ENCODE data around the gene DAND5.
A peak's percentile ranks its signal among the peaks of the same experiment; 100 is the strongest.
"Not testable (repeated sequence)": the region's sequence is repeated elsewhere in the genome, so short reads cannot be mapped to it uniquely, and the experiment has no call there.

Gene DAND5

DNA sequence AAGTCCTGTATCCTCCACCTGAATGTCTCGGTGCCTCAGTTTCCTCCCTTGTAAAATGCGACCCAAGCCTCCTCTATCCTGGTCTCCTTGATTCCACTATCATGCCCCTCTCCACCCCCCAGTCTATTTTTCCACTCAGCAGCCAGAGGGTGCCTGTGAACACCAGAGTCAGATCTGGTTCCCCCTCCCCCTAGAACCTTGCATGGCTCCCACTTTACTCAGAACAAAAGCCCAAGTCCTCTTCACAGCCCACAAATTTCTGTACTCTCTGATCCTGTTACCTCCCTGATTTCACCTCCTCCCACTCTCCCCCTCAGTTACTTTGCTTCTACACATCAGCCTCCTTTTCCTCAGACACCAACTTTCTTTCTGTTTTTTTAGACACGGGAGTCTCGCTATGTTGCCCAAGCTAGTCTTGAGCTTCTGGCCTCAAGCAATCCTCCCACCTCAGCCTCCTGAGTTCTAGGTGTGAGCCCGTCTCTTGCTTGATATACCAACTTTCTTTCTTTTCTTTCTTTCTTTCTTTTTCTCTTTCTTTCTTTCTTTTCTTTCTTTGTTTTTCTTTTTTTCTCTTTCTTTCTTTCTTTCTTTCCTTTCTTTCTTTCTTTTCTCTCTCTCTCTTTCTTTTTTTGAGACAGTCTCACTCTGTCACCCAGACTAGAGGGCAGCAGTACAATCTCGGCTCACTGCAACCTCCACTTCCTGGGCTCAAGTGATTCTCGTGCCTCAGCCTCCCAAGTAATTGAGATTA is 869 bp downstream of the DAND5 start:
- DNase-seq, result no peak

DNA sequence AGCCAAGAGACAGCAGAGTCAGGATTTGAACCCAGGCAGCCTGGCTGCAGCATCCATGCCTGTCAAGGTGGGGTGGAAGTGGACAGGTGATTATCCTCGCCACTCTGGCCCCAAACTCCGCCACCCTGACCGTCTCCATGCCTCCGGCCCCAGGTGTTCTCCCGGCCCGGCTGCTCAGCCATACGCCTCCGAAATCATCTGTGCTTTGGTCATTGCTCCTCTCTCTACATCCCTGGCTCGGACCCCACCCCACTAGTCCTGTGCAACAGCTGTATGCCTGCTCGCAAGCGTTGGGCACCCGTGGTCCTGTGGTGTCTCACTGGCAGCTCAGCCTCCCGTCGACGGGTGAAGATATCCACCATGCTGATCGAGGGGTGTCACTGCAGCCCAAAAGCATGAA is 3.9 kb downstream of the DAND5 start:
- no peak for DNase-seq

DNA sequence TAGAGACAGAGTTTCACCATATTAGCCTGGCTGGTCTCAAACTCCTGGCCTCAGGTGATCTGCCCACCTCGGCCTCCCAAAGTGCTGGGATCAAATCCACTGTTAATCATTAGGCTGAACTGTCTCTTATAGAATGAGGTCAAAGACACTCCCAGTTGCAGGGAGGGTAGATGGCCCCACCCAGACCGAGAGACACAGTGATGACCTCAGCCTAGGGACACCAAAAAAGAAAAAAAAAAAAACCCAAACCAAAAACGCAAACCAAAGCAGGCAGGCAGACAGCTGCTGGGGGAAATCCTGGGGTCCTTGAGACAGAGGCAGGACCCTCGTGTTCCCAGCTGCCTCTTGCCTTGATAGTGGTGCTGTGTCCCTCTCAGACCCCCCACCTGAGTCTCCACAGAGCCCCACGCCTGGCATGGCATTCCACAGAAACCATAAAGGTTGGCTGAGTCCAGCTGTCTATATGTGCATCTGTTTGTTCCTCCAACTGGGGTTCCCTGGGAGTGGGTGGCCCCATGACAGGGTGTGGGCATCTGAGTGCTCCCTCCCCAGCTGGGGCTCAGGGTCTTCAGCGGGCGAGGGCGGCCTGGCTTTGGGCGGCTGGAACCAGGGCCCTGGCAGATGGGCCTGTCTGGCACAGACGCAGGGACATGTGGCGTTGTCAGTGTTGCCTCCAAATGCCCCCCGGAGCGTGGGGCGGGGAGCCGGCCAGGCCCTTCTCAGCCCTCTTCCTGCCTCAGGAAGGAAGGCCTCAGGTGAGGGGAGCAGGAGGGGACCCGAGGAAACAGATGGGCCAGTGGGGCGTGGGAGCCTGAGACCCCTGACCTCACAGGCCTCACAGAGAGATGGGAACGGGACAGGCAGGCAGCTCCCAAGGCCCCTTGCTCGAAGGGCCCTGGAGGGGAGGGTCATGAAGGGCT is 5.2 kb downstream of the DAND5 start:
- DNase-seq, result no peak

DNA sequence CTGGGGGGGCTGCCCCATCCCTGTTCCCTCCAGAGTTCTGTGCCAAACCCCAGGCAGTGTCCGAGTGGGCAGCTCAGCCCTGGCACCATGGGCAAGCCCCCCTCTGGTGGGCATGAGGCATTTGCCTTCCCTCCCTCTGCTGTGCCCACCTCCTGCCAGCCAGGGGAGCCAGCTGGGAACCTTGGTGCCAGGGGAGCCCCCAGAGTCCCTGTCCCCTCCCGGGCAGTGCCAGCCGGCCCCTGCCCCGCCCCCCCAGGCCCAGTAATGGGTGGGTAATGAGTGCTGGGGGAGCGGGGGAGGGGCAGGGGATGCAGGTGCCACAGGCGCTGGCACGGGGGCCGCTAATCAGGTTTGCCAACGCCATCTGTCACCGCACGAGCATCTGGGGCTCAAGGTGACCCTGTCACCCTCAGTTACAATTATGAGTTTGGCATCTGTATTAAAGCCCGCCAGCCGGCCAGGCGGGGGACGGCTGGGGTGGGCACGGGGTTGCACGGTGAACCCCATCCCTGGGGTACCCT is 5.9 kb downstream of the DAND5 start:
- no peak for DNase-seq

DNA sequence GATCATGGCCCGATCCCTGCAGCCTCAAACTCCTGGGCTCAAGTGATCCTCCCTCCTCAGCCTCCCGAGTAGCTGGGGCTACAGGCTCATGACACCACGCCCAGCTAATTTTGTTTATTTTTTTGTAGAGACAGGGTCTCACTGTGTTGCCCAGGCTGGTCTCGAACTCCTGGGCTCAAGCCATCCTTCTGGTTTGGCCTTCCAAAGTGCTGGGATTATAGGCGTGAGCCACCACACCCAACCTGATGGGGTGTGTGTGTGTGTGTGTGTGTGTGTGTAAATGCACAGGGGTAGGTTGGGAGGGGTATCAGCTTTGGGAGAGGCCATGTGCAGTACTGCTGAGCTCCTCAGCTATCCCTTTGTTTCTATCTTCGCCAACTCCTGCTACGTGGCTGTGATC is 6.7 kb downstream of the DAND5 start:
- not testable (repeated sequence) for DNase-seq

DNA sequence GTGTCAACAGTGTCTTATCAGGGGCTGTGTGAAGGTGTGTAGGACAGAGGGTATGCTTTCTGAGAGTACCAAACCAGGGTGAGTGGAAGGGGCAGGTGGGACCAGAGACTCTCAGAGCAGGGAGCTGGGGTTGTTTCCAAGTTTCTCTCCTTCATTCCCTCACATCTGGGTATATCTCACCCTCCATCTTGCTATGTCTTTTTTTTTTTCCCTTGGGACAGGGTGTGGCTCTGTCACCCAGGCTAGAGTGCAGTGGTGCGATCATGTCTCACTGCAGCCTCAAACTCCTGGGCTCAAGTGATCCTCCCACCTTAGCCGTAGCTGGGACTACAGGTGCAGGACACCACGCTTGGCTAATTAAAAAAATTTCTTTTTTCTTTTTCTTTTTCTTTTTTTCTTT is 10.6 kb downstream of the DAND5 start:
- no peak for DNase-seq

DNA sequence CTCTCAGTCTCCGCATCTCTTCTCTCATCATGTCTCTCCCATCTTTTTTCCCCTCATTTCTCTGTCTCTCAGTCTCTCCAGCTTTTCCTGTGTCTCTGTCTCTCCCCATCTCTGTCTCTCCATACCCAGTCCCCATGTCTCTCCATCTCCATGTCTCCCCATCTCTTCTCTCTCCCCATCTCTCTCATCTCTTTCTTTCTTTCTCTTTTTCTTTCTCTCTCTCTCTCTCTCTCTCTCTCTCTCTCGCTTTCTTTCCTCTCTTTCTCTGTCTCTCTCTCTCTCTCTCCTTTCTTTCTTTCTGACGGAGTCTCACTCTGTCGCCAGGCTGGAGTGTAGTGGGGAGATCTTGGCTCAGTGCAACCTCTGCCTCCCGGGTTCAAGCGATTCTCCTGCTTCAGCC is 13.3 kb downstream of the DAND5 start:
- no peak for DNase-seq

DNA sequence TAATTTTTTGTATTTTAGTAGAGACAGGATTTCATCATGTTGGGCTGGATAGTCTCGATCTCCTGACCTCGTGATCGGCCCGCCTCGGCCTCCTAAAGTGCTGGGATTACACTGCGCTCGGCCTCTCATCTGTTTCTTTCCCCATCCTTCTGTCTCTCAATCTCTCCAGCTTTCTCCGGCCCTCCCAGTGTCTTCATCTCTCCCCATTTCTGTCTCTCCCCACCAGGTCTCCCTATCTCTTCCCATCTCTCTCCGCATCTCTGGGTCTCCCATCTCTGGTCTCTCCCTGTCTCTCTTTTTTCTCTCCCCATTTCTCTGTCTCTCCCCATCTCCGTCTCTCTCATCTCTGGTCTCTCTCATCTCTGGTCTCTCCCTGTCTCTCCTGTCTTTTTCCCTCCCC is 13.7 kb downstream of the DAND5 start:
- no peak for DNase-seq

DNA sequence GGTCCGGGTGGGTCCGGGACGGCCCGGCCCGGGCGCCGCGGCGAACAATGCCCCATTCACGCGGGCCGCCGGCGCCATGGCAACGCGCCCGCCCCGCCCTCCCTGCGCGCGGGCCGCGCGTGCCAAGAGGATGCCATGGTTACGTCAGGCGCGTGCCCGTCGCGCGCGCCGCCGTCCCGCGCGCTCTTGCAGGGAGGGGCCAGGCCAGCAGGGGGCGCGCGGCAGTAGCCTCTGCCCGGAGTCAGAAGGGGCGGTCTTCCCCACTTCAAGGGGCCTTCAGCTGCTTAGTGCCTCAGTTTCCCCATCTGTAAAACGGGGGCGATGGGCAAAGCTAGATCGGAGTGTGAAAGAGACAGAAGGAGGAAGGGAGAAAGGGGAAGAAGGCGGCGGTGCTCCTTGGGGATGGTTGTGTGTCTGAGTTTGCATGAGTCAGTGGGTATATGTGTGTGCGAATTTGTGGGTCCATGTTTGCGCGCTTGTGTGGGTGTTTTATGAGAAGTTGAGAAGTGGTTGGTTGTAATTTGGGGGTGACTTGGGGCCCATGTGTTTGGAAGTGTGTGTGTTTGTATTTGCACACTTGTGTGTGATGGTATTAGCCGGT is 14.3 kb downstream of the DAND5 start:
- DNase-seq, result peak; percentile 90

DNA sequence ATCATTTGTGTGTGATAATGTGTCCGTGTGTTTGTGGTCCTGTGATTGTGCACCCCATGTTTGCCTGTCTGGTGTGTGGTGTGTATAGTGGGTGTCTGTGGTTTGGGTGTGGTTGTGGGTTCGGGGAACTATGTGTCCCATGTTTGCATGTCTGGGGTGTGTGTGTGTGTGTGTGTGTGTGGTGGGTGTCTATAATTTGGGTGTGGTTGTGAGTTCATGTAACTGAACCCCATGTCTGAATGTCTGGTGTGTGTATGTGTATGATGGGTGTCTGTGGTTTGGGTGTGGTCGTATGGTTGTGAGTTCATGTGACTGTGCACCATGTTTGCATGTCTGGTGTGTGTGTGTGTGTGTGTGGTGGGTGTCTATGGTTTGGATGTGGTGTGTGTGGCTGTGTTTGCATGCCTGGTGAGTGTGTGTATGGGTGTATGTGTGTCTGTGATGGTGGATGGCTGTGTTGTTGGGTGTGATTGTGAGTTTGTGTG is 14.8 kb downstream of the DAND5 start:
- no peak for DNase-seq

DNA sequence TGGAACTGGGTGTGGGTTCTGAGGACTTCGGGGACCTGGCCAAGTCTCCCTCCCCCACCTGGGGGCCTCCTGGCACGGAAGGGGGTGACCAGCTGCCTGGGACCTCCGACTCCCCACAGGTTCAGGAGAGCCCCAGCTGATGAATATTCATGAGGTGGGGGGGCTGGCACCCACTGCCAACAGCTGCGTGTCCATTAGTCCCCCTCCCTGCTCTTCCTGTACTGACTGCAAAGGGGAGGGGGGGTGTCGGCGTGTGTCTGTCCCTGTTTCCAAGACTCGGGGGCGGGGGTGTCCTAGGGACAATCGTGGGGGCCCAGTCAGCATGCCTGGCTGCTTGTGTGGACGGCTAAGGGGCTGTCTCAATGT is 15.3 kb downstream of the DAND5 start:
- no peak for DNase-seq

DNA sequence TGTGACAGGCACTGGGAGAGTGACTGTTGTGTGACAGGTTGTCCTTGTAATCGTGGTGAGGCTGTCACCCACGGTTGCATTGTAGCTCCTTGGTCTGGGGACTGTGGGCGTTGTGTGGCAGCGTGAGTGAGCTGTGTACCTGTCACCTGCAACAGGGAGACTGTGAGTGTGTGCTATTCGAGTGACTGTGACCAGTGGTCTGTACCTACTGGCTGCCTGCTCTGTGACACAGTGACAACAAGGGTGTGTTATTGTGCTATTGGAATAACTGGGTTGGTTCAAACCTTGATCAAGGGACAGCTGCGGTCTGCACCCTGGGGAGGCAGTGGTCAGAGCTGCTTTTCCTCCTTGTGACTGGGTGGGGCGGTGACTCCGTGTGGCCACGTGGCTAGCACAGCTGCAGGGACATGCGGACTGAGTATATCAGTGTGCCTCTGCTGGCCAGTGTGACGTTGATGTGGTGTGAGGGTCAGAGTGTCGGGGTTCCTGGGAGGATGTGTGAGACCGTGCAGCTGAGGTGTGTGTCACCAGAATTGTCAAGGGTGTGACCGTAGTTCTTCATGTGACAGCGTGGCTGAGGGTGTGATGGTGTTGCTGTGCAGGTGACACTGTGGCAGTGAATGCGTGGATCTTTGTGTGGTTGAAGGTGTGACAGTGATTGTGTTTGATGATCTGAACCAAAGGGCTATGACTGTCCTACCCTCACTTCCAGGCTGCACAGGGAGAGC is 15.8 kb downstream of the DAND5 start:
- DNase-seq, result no peak

DNA sequence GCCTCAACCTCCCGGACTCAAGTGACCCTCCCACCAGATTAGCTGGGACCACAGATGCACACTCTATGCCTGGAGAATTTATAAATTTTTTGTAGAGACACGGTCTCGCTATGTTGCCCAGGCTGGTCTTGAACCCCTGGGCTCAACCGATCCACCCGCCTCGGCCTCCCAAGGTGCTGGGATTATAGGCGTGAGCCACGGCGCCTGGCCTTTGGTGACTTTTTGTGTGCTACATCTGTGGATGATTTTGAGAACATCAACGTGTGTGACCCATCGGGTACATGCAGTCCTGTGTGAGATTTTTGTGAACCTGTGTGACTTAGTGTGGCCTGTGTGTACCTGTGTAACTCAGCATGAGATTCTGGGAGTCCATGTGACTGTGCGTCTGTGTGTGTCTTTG is 17.4 kb downstream of the DAND5 start:
- no peak for DNase-seq

DNA sequence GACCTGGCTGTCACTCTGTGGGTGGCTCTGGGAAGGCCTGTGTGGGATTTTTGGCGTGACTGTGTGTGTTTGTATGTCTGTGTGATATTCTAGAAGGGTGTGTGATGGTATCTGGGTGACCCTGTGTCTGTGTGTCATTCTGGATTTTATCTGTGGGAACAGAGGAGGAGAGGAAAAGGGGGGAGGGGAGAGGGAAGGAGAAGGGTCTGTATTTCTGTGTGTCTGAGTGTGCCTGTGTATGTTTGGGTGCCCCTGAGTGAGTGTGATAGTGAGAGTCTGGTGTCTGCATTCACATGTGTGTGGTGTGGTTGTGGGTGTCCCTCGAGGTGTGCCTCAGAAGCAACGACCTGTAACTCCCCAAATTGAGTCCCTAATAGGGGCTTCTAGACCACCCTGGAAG is 17.8 kb downstream of the DAND5 start:
- DNase-seq, result no peak

DNA sequence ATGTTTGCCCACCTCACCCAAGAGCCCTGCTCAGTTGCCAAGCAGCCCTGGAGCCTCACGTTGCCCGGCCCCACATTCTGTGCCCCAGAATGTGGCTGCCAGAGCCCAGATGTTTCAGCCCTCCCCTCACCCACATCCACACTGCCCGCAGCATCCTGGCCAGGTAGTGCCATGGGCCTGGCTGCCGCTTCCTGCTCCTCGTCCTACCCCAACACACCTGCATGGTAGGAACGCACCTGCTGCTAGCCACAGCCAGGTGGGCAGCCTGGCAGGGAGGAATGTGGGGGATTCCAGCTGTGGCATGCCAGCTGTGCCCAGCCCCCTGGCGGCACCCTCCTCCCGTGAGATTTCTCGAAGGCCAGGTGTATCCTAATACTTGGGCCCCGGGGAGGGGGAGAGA is 18.4 kb downstream of the DAND5 start:
- no peak for DNase-seq

DNA sequence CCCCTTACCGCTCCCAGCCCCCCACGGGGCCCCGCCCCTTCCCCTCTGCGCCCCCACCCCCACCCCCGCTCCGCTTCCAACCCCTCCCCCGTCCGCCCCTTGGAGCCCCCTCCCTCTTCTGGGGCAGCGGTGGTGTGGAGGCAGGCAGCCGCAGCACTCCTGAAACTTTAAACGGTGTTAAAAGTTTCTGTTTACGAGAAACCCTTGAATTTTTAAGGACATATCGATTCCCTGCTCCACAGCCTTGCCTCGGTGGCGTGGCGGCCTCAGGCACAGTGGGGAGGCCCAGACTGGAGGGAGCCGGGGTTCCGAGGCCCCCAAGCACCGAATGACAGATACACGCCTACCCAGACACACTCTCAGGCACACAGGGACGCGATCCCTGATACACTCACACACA is 21.1 kb downstream of the DAND5 start:
- no peak for DNase-seq

DNA sequence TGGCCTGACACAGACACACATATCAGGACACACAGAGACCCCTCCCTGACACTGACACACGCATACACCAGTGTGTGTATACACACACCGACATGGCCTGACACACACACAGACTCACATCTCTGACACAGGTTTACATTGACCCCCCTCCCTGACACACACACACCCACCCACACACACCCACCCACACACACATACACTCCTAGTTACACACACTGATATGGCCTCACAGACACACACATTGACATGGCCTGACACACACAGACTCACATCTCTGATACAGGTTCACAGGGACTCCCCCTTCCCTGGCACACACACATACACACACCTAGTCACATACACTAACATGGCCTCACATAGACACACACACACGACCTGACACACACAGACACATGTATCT is 21.5 kb downstream of the DAND5 start:
- DNase-seq, result no peak

DNA sequence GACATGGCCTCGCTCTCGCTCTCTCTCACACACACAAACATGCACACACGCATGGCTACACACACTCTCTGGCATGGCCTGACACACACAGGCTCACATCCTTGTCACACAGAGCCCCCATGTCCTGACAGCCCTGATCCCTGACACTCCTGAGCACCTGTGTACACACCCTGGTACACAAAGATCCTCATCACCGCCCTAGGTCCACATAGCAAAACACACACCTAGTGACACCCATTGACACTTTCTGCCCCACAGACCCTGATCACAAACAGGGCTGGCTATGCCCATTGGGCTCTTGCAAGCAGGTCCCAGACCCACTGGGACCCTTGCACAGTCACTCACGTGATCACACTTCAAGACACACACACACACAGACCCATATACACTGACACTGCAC is 21.9 kb downstream of the DAND5 start:
- DNase-seq, result no peak

DNA sequence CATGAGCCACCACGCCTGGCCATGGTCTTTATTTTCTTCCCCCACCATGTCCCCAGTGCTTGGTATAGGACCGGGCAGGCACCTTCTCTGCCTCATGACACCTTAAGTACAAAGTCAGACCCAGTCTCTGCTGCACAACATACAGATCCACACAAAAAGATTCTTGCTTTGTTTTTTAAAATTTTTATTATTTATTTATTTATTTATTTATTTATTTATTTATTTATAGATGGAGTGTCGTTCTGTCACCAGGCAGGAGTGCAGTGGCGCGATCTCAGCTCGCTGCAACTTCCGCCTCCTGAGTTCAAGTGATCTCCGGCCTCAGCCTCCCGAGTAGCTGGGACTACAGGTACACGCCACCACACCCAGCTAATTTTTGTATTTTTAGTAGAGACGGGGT is 23.4 kb downstream of the DAND5 start:
- no peak for DNase-seq

DNA sequence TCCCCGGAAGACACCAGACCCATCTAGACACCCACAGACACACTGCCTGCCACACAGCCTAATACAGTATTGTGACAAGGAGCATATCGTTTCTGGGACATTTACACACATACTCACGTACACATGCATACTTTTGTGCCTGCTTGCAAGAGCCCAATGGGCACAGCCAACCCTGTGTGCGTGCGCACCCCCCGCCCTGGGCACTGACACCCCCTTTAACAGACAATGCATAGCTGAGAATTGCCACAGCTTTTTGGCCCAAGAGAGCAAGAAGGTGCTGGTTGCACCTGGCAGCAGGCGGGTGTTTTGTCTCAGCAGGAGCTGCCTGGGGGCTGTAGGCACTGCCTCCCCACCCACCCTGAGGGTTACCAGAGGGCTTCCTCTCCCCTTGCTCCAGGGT is 24.2 kb downstream of the DAND5 start:
- no peak for DNase-seq

DNA sequence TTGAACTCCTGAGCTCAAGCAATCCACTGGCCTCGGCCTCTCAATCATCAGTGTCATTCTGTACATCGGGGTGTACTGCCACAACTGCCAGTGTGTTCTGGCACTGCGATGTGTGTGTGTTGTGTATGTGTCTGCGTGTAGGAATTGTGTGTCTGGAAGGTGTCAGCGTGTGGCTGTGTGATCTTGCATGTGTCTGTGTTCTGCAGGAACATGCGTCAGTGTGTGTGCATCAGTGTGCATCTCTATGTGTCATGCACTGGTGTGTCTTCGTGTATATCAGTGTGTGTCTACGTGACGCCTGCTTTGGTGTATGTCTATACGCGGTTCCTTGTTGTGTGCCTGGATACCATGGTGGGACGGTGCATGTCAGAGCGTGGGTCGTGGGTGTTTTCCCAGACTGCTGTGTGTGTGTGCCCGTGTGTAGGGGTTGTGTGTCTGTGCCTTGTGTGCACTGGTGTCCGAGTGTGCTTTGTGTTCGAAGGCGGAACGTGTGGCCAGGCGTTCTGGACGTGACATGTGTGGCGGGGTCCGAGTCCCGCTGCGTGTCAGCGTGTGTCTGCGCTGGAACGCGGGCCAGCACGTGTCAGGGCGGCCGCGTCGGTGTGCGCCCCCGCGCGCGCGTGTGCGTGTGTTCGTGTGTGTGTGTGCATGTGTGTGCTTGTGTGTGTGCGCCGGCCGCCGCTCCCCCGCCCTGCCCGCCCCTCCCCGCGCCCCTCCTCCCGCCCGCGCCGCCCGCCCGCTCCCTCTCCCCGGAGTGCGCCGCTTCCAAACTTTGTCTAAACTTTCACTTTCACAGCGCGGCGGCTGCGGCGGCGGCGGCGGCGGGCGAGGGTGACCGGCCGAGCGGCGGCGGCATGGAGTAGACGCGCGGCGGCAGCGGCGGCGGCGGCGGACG is 25.6 kb downstream of the DAND5 start, which contains the start of gene NFIX:
TSS of gene NFIX (plus strand) at position 775 of the 895 bp plus-strand sequence. CDS start 363 bp downstream, outside the sequence.
- peak; percentile 61 for DNase-seq
